ENCODE results near the gene ZSWIM8.

ZSWIM8 gene

DNA sequence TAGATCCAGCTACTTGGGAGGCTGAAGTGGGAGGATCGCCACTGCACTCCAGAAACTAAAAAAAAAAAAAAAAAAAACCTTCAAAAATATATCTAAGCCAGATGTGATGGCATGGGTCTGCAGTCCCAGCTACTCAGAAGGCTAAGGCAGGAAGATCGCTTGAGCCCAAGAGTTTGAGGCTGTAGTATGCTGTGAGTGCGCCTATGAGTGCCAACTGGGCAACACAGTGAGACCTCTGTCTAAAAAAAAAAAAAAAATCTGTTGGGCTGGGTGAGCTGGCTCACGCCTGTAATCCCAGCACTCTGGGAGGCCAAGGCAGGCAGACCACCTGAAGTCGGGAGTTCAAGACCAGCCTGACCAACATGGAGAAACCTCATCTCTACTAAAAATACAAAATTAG, 6.4 kb upstream of the ZSWIM8 start:
- no peak for DNase-seq (ENCODE audit: extremely low read depth, low read depth)
- TF ChIP-seq, protein P1, sequence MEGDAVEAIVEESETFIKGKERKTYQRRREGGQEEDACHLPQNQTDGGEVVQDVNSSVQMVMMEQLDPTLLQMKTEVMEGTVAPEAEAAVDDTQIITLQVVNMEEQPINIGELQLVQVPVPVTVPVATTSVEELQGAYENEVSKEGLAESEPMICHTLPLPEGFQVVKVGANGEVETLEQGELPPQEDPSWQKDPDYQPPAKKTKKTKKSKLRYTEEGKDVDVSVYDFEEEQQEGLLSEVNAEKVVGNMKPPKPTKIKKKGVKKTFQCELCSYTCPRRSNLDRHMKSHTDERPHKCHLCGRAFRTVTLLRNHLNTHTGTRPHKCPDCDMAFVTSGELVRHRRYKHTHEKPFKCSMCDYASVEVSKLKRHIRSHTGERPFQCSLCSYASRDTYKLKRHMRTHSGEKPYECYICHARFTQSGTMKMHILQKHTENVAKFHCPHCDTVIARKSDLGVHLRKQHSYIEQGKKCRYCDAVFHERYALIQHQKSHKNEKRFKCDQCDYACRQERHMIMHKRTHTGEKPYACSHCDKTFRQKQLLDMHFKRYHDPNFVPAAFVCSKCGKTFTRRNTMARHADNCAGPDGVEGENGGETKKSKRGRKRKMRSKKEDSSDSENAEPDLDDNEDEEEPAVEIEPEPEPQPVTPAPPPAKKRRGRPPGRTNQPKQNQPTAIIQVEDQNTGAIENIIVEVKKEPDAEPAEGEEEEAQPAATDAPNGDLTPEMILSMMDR (IDR thresholded peaks at IDR 0.05; ENCODE audit: low read depth, low read length), result no peak

DNA sequence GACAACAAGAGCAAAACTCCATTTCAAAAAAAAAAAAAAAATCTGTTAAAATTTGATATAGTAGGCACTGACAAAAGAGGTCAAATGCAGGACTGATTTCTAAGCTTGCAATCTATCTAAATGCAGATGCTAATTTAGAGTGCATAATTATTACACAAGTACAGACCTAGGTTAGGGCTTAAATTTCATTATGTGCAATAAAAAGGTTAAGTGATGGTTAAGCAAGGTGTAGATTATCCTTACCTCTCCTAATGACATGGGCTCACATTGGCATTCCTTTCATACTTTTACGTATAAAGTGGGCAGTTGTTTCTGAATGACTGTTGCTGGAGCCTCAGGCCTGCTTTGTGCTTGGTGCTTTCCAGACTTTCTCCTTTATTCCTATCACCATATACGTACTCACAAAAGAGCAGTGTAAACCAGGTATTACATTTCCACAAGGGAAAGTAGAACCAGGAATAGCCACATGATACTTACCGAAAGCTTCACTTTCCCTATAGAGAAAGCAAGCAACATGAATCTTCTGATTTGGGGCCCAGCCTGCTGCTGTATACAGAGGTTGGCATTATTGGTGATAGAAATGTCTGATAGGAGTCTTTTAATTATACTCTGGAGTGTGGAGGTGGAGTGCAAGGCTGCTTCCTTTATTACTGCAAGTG, 5.7 kb upstream of the ZSWIM8 start:
- TF ChIP-seq, protein P1 (IDR thresholded peaks at IDR 0.05; ENCODE audit: low read depth, low read length), result no peak
- DNase-seq (ENCODE audit: extremely low read depth, low read depth), result no peak

DNA sequence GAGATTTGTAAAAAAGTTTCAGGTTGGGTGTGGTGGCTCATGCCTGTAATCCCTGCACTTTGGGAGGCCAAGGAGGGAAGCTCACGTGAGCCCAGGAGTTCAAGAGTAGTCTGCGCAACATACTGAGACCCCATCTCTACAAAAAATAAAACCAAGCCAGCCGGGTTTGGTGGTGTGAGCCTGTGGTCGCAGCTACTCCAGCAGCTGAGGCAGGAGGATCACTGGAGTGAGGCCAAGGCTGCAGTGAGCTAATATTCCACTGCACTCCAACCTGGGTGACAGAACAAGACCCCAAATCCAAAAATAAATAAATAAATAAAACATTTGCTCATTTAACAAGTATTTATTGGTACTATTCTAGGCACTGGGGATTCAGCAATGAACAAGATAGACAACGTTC, 5.1 kb upstream of the ZSWIM8 start:
- no peak for DNase-seq (ENCODE audit: extremely low read depth, low read depth)
- TF ChIP-seq, protein P1 (IDR thresholded peaks at IDR 0.05; ENCODE audit: low read depth, low read length), result no peak

DNA sequence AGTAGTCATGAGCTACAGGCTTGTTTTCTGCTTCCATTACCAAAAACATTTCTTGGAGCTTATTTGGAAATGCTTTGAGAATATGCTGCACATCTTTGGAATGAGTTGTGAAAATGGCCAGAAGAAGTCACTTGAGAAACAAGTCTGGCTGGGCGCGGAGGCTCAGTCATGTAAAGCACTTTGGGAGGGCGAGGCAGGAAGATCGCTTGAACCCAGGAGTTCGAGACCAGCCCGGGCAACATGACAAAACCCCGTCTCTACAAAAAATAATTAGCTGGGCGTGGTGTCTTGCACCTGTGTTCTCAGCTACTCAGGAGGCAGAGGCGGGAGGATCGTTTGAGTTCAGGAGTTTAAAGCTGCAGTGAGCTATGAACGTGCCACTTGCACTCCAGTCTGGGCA, 4.4 kb upstream of the ZSWIM8 start:
- TF ChIP-seq, protein P1 (IDR thresholded peaks at IDR 0.05; ENCODE audit: low read depth, low read length), result no peak
- no peak for DNase-seq (ENCODE audit: extremely low read depth, low read depth)

DNA sequence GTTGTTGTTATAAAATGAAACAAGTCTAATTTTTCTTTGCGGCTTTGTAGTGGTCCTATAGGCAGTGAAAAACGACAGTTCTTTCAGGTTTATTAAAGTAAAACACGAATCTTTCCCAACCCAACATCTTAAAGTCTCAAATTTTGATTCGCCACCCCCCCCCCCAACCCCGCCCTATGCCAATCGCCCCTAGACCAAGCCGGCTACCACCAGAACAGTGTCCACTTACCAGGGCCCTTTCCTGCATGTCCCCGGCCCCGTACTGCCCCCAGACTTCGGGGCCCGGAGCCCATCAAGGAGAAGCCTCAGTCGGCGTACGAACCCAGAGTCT, 3.9 kb upstream of the ZSWIM8 start:
- TF ChIP-seq, protein P1 (IDR thresholded peaks at IDR 0.05; ENCODE audit: low read depth, low read length), result no peak
- DNase-seq (ENCODE audit: extremely low read depth, low read depth), result no peak

DNA sequence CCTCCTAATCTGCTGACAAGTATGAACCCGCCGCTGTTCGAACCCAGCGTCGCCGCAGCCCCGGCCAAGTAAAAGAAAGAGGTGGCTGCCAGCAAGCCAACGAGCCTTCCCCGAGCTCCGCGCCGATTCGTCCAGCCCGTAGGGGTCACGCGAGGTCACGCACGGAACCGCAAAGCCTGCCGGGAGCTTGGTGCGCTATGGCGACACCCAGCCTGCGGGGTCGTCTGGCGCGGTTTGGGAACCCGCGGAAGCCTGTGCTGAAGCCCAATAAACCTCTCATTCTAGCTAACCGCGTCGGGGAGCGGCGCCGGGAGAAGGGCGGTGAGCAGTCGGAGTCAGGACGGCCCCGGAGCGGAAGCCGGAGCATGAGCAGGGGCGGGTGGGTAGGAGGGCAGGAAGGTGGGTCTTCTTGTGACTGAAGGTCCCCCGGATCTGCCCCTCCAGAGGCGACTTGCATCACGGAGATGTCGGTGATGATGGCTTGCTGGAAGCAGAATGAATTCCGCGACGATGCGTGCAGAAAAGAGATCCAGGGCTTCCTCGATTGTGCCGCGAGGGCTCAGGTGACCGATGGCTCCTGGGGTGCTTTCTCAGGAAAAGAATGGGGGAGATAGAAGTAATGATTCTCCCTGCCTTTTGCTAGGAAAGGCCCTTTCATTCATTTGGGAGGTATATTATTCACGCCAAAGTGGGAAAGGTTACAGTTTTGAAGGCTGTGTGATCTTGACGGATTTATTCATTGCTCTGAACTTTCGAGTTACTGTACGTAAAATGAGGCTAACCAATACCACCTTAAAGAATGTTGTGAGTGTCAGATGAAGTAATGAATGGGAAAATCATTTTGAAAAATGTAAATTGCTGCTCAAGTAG, 3.3 kb upstream of the ZSWIM8 start, which contains the start of gene CHCHD1:
CHCHD1 (plus strand) TSS at position 170 of the 870 bp plus-strand sequence; CDS start at position 198, 28 bp downstream.
- TF ChIP-seq, protein P1 (IDR thresholded peaks at IDR 0.05; ENCODE audit: low read depth, low read length), result no peak
- DNase-seq (ENCODE audit: extremely low read depth, low read depth), result peak; percentile 51

DNA sequence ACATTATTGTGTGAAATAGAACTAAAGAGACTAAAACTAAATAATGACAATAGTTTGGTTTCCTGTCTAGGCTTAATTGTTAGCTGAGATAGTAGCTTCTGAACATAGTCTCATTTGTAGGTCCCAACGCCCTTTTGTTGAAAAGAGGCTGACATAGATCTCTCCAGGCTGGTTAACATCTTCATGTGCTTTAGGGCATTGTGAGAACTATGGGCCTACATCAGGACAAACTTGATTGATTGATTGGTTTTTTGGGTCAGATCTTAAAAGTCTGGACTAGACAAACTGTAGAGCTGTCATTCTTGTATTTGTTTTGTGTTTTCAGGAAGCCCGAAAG, 2.7 kb upstream of the ZSWIM8 start:
- no peak for DNase-seq (ENCODE audit: extremely low read depth, low read depth)
- TF ChIP-seq, protein P1 (IDR thresholded peaks at IDR 0.05; ENCODE audit: low read depth, low read length), result no peak

All from AG09319 (cell line).